ENCODE results near the gene TDG. TPM values are rescaled to one million over a fixed set of nuclear protein-coding genes. Genes with fewer than 3 reads are reported as not detected.
A peak's percentile ranks its signal among the peaks of the same experiment; 100 is the strongest.

Gene TDG
- total RNA-seq, 4 donors from 2014 or later: 19.4 to 42.8 (median 24.9) TPM

DNA sequence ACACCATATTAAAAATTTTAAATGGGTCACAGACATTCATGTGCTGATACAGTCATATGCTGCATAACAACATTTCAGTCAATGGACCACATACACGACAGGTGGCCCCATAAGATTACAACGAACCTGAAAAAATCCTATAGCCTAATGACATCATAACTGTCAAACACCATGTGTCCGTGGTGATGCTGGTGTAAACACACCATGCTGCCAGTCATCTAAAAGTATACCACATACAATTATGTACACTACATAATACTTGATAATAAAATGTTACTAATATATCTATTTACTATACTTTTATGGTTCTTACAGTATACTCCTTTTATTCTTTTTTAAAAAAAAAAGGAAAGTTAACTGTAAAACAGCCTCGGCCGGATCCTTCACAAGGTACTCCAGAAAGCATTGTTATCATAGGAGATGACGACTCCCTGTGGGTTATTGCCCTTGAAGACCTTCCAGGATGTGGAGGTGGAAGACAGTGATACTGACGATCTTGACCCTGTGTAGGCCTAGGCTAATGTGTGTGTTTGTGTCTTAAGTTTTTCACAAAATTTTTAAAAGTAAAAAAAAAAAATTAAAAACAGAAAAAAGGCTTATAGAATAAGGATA, 5.0 kb upstream of the TDG start:
- intact Hi-C loops (cut with DNase I): no loop called here
- WGBS, 2 donors: 64 to 67% methylated on average over 7 of the region's 7 CpGs

GRCh38 chr12:103962493-103962892, 3.2 kb upstream of the TDG start:
- Histone ChIP-seq H3K27me3 (no peaks in the 10 kb centered on the region), H3K27ac (no peak overlapping the region), H3K36me3 (no peaks in the 10 kb centered on the region), H3K4me1 (peaks cover 10 to 38% (median 19%) of the 10 kb centered on the region in 3 donors), H3K9me3 (no peaks in the 10 kb centered on the region), H3K4me3 (no peak overlapping the region)
- no peak for DNase-seq
- TF ChIP-seq CTCF (IDR thresholded peaks at IDR 0.05): no peak
- TF ChIP-seq POLR2A (IDR thresholded peaks at IDR 0.05): no peak
- WGBS, 2 donors: 36 to 38% methylated on average over 1 of the region's 1 CpG
- intact Hi-C loops (cut with DNase I): no loop called here

More for the DNA sequence above, 5.0 kb upstream of the TDG start:
- no peak overlapping the region for H3K4me3 ChIP-seq
- H3K27ac ChIP-seq: no peak overlapping the region
- no peaks in the 10 kb centered on the region for H3K36me3 ChIP-seq
- TF ChIP-seq CTCF (IDR thresholded peaks at IDR 0.05) (no peak), POLR2A (IDR thresholded peaks at IDR 0.05) (no peak)
- peaks cover 16 to 37% (median 18%) of the 10 kb centered on the region in 3 donors for H3K4me1 ChIP-seq
- H3K9me3 ChIP-seq: no peaks in the 10 kb centered on the region
- no peak for DNase-seq
- H3K27me3 ChIP-seq: no peaks in the 10 kb centered on the region

DNA sequence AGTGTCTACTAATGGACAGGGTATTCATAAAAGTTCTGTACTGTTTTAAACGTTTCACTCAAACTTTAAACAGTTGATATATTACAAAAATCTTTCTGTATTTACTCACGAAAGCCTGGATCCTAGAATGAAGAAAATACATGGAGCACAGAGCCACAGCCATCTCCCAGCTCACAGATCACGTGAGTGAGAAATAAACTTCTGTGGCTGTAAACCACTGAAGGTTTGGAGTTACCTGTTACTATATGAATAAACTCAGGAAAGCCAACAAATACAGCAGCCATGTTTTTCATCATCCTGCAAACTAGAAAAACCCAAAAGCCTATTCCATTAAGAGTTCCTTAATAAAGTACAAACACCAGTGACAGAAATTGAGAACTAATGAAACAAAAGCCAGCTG, 867 bp upstream of the TDG start:
- H3K4me1 ChIP-seq: peaks cover 20 to 52% (median 37%) of the 10 kb centered on the region in 3 donors
- H3K4me3 ChIP-seq: peak overlapping the region; percentile 79 to 92 (median 87)
- no peaks in the 10 kb centered on the region for H3K27me3 ChIP-seq
- H3K9me3 ChIP-seq: no peaks in the 10 kb centered on the region
- H3K27ac ChIP-seq: peak overlapping the region; percentile 95 to 98 (median 96)
- H3K36me3 ChIP-seq: peaks cover 0 to 7% (median 0%) of the 10 kb centered on the region in 3 donors
- TF ChIP-seq POLR2A (IDR thresholded peaks at IDR 0.05) (no peak), CTCF (IDR thresholded peaks at IDR 0.05) (no peak)
- no peak for DNase-seq
- intact Hi-C loops (cut with DNase I): no loop called here
- 6 to 24% methylated on average over 3 of the region's 3 CpGs for WGBS, 2 donors

DNA sequence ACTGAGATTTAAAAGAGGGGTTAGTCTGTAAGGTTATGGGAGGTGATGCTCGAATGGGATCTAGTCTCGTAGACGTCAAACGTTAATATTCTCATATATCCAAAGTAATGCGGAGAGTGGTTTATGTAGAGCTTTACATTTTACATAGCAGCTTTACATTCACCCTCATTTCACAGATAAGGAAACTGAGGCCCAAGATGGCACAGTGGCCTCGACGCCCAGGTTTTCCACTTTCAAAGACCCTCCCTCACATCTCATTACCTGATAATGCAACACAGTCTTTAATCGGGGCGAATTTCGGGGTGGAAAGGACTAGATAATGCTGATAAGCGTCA, 450 bp upstream of the TDG start:
- Histone ChIP-seq H3K27me3 (no peaks in the 10 kb centered on the region), H3K36me3 (peaks cover 0 to 7% (median 0%) of the 10 kb centered on the region in 3 donors), H3K27ac (peak overlapping the region; percentile 95 to 98 (median 96)), H3K9me3 (no peaks in the 10 kb centered on the region), H3K4me1 (peaks cover 20 to 56% (median 37%) of the 10 kb centered on the region in 3 donors), H3K4me3 (peak overlapping the region; percentile 79 to 92 (median 87))
- TF ChIP-seq POLR2A (IDR thresholded peaks at IDR 0.05): no peak
- TF ChIP-seq CTCF (IDR thresholded peaks at IDR 0.05): no peak
- no peak for DNase-seq
- intact Hi-C loops (cut with DNase I): no loop called here
- 1 to 2% methylated on average over 10 to 11 of the region's 11 CpGs for WGBS, 2 donors

- TF ChIP-seq POLR2A (IDR thresholded peaks at IDR 0.05) (no peak), CTCF (IDR thresholded peaks at IDR 0.05) (no peak)
- no peak for DNase-seq
- 4 to 13% methylated on average over 1 of the region's 1 CpG for WGBS, 2 donors
- Histone ChIP-seq H3K4me3 (peak overlapping the region; percentile 79 to 92 (median 87)), H3K4me1 (peaks cover 20 to 68% (median 37%) of the 10 kb centered on the region in 3 donors), H3K27ac (peak overlapping the region in 3 of 4 donors; percentile 95 to 98 (median 95)), H3K36me3 (peaks cover 0 to 7% (median 0%) of the 10 kb centered on the region in 3 donors), H3K27me3 (no peaks in the 10 kb centered on the region), H3K9me3 (no peaks in the 10 kb centered on the region)
- intact Hi-C loops (cut with DNase I): no loop called here
These were observed 1.1 kb downstream of the TDG start for GRCh38 chr12:103966736-103967135.

Measured in esophagus squamous epithelium (tissue), 5 donors.